GM19452 (cell line): ENCODE measurements around the gene ST8SIA3.

Experiments
- ATAC-seq: cut with Tn5 transposase; IDR thresholded peaks from one replicate; pipeline ENCODE4 v1.9.1; 2021; ENCODE audit not compliant: unreplicated experiment

Gene ST8SIA3

DNA sequence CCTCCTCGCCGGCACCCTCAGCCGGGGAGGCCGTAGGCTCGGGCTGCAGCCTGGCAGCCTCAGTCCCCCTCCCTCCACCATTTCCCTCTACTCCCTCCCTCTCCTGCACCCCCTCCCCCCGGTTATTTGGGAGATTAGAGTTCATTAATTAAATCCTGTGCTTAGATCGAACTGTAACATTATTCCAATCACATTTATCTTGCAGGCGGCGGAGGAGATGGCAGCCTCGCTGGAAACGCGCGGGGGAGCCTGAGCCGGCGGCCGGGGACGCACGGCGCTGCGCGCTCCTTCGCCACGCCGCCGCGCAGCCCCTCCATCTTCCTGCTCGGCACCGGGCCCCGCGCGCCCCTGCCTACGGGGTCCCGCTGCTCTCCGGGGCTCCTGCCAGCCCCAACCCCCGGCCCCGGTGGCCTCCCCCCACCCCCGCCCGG lies at the start of gene ST8SIA3:
ST8SIA3 (plus strand) TSS at position 287 of the 431 bp plus-strand sequence. CDS start 290 bp downstream, outside the sequence.
- ATAC-seq: no peak

DNA sequence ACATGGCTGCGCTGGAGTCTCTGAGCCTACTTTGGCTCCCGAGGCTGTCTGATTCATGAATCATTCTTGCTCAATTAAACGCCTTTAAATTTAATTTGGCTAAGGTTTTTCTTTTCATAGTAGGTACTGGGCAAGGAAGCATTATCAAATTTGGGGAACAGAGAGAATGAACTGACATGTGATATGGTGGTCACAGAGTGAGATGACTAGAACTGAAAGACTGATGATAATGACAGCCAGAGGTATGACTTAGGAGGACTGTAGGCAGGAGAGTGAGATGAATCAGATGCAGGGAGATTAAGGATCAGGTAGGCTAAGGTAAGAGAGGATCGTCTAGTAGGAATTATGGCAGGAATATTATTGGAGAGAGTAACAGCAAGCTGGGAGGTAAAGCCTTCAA lies 40.9 kb upstream of the ST8SIA3 start:
- no peak for ATAC-seq

GRCh38 chr18:57312346-57313144 lies 39.8 kb upstream of the ST8SIA3 start:
- no peak for ATAC-seq

DNA sequence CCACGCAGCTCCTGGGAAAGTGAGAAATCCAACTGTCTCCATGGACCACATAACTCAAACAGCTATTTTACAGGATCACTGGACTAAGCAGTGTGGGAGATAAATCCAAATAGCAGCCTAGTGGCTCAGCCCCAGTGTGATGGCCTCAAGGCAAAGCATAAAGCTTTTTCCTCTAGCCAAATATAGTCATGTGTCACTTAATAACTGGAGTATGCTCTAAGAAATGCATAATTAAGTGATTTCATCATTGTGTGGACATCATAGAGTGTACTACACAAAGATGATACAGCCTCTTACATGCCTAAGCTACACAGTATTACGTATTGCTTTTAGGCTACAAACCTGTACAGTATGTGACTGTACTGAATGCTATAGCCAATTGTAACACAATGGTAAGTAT lies 31.8 kb upstream of the ST8SIA3 start:
- no peak for ATAC-seq

DNA sequence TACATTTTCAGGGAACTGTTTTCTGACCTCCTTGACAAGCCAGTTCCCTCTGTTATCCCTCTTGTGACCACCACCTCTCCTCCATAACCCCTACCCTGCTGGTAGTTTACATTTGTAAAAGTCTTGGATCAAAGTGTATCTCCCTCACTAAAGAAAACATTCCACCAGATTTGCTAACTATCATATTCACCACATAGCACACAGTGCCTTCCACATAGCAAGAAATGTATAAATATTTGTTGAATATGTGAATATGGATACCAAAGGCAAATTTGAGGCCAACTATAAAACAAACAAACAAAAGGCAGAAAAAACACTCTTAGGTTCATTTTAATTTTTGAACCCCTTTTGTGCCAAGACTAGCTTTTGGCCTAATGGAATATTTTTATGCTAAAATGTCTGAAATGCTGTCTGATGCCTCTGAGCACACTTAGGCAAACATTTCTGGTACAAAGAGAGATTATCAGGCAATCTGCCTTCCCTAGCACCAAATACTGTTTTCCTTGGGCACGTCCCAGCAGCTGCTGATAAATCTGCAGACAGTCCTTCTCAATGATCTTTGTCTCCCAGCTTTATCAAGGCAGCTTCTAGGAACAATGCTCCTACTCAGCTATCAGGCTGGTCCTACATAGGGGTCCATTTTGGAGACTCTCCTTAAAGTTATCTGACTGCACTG lies 26.7 kb upstream of the ST8SIA3 start:
- no peak for ATAC-seq

- no peak for ATAC-seq
These were observed 25.5 kb upstream of the ST8SIA3 start for GRCh38 chr18:57326718-57327323.

- no peak for ATAC-seq
These were observed 23.7 kb upstream of the ST8SIA3 start for GRCh38 chr18:57328665-57329064.

GRCh38 chr18:57329856-57330255 lies 22.5 kb upstream of the ST8SIA3 start:
- ATAC-seq: no peak

GRCh38 chr18:57331718-57332117 lies 20.6 kb upstream of the ST8SIA3 start:
- ATAC-seq: no peak

DNA sequence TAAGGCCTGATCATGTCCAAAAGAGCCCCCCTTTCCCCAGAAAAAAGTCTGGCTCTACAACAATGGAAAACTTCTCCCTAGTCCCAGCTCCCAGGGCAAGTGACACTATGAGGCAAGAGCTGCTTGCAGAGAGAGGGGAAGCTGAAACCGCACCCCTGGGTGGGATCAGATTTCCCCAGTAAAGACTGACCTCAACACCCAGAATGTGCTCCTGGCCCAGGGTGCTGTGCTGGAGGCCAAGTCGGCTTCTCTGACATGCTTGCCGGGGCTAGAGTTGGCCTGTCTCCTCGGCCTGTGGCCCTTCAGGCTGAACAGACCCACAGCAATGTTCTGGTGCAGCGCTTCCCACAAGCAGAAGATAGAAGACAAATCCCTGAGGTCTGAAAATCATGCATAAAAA lies 18.4 kb upstream of the ST8SIA3 start:
- no peak for ATAC-seq

- no peak for ATAC-seq
These were observed 18.0 kb upstream of the ST8SIA3 start for GRCh38 chr18:57334383-57334782.

GRCh38 chr18:57336343-57336742 lies 16.0 kb upstream of the ST8SIA3 start:
- no peak for ATAC-seq

GRCh38 chr18:57337890-57338289 lies 14.5 kb upstream of the ST8SIA3 start:
- ATAC-seq: no peak

DNA sequence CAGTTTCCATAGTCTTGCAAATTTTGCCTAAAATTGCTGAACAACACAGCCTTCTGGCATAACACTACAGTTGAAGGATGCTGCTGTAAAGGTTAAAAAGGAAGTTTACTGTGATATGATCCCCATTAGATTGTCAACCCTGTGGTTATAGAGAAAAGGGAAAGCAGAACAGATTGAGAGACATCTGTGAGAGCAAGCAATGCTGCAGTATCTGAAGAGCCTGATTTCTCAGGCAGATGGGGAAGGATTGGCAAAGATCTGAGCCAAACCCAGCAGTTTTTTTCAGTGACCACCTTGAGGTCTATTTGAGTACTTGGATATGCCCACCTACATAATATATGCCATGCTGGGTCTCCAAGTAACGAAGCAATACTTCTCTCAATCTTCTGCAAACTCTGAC lies 8.5 kb upstream of the ST8SIA3 start:
- no peak for ATAC-seq

- ATAC-seq: no peak
These were observed 5.5 kb upstream of the ST8SIA3 start for GRCh38 chr18:57346876-57347275.

GRCh38 chr18:57347784-57348183 lies 4.6 kb upstream of the ST8SIA3 start:
- no peak for ATAC-seq

DNA sequence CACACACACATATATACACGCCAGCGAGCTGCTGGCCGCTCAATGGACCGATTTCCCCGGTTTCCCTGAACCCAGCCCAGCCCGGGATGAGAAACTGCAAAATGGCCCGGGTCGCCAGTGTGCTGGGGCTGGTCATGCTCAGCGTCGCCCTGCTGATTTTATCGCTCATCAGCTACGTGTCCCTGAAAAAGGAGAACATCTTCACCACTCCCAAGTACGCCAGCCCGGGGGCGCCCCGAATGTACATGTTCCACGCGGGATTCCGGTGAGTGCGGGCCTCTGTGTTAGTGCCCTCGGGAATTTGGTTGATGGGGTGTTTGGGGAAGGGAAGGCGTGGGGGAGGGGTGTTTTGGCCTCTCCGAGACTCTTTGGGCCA lies 392 bp downstream of the ST8SIA3 start:
- no peak for ATAC-seq

GRCh38 chr18:57353137-57353939 lies 981 bp downstream of the ST8SIA3 start:
- no peak for ATAC-seq

GRCh38 chr18:57353940-57354461 lies 1.6 kb downstream of the ST8SIA3 start:
- no peak for ATAC-seq

DNA sequence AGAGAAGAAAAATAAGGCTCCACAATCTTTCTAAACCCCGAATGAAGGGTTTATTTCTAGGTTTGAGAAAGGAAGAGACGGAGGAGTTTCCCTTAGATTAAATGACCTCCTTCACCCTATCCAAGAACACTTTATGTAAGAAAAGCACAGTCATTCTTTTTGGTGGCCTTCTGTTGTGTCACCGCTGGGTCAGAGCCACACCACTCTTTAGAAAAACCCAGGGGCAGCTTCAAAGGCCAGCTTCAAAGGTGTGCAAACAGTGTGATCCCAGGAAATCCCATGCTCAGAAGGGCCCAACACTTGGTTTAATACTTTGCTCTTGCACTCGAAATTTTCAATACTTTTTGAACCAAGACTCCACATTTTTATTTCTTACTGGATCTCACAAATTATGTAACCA lies 7.1 kb downstream of the ST8SIA3 start:
- no peak for ATAC-seq

GRCh38 chr18:57362714-57363113 lies 10.4 kb downstream of the ST8SIA3 start:
- no peak for ATAC-seq
